ENCODE data around the gene SLC35A2.

The SLC35A2 gene

DNA sequence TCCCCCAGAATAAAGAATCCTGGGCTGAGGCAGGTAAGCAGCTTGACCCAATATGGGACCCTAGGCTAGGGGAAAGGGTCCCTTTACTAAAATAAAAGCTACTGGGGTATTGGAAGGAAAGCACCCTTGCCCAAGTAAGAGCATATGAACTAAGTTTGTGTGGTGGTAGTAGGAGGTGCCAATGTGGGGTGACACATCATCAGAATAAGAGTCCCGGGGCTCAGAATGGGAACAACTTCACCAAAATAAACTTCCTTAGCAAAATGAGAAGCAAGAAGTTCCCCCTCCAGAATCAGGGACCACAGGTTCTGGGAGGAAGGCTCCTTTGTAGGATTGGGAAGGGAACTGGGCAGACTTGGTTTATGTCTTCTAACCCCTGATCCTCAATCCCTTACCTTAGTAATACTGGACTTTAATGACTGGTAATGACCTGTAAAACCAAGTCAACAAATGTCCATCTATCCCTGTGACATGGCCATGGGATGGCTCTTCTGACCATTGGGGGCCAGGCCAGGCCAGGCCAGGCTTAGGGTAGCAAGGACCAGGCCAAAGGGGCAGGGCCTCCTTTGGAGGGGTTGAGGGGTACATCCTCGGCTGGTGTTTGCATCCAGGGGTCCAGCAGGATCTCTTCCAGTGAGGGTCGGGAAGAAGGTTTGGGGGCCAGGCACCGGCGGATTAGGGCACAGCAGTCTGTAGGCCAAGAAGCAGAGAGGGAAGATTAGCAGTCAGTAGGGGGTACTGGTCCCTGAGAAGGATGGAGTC lies 2.3 kb upstream of the SLC35A2 start:
- TF ChIP-seq, protein P1, sequence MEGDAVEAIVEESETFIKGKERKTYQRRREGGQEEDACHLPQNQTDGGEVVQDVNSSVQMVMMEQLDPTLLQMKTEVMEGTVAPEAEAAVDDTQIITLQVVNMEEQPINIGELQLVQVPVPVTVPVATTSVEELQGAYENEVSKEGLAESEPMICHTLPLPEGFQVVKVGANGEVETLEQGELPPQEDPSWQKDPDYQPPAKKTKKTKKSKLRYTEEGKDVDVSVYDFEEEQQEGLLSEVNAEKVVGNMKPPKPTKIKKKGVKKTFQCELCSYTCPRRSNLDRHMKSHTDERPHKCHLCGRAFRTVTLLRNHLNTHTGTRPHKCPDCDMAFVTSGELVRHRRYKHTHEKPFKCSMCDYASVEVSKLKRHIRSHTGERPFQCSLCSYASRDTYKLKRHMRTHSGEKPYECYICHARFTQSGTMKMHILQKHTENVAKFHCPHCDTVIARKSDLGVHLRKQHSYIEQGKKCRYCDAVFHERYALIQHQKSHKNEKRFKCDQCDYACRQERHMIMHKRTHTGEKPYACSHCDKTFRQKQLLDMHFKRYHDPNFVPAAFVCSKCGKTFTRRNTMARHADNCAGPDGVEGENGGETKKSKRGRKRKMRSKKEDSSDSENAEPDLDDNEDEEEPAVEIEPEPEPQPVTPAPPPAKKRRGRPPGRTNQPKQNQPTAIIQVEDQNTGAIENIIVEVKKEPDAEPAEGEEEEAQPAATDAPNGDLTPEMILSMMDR (IDR thresholded peaks at IDR 0.05; ENCODE audit: low read depth, low read length, missing control alignments) = no peak
- in situ Hi-C loops (cut with HindIII; ENCODE audit: low sequenced_read_pairs) = no loop called here
- no peak for DNase-seq (ENCODE audit: low read depth)
- no peak overlapping the region for H3K4me3 ChIP-seq (ENCODE audit: low read depth, low read length)

DNA sequence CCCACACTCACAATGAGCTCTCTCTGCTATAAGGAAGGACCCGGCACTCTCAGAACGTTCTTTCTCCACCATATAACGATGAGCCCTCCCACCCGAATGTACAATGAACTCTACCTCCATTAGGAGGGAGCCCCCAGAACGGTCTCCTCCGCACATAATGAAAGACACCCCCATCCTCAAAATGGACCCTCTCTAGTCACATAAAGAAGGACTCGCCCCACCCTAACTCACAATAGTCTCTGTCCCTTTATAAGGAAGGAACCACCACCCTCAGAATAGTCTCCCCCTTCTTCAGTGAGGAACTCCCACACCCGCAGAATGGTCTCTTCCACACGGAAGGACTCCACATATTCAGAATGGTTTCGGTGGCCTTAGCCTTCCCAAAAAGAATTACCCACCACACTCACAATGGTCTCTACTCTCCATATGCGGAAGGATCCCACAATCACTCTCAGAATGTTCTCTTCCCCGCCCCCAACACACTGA lies 477 bp downstream of the SLC35A2 start:
- no peak for DNase-seq (ENCODE audit: low read depth)
- in situ Hi-C loops (cut with HindIII; ENCODE audit: low sequenced_read_pairs) = no loop called here
- peak overlapping the region; percentile 59 for H3K4me3 ChIP-seq (ENCODE audit: low read depth, low read length)
- TF ChIP-seq, protein P1 (IDR thresholded peaks at IDR 0.05; ENCODE audit: low read depth, low read length, missing control alignments) = no peak

DNA sequence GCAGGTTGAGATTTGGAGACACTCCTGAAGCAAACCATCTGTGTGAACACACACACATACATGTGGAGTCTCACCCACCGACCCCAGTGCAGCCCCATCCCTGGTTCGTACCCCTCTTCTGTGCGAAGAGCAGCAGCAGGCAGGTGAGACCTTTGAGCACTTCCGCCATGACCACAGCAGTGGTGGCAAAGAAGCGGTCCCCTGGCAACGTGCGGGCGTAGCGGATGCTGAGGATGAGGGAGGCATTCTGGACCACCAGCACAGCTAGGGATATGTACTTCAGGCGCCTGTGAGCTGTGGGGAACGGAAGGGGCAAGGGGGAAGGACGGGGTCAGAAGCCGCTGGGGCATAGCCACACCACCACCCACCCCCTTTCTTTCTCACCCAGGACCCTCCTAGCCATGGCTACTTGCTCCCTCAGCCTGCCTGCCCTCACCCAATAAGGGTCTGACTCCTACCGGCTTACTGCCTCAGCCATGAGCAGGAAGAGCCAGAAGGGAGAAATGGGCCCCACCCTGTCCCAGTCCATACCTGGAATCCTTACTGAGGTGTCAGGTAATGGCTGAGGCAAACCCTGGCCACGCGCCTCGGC lies 1.6 kb downstream of the SLC35A2 start:
- TF ChIP-seq, protein P1 (IDR thresholded peaks at IDR 0.05; ENCODE audit: low read depth, low read length, missing control alignments) = no peak
- DNase-seq (ENCODE audit: low read depth) = no peak
- H3K4me3 ChIP-seq (ENCODE audit: low read depth, low read length) = peak overlapping the region; percentile 59
- in situ Hi-C loops (cut with HindIII; ENCODE audit: low sequenced_read_pairs) = no loop called here

DNA sequence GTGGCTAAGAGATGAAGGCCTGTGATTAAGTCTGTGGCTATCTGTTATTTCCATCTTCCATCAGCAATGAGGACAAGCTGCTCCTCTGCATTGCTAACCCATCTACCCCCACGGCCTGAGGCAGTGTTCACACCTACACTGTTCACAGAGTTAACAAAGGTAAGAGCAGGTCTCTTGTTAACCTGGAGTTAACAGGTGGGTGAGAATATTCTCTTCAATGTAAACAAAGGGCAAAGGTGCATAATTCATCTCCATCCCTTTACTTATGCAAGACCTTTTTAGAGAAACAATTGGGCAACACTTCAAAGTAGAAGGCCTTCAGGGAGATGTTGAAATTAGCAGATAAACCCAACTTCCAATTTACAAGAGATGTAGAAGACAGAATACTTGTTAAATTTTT lies 2.8 kb downstream of the SLC35A2 start:
- DNase-seq (ENCODE audit: low read depth) = no peak
- in situ Hi-C loops (cut with HindIII; ENCODE audit: low sequenced_read_pairs) = no loop called here
- TF ChIP-seq, protein P1 (IDR thresholded peaks at IDR 0.05; ENCODE audit: low read depth, low read length, missing control alignments) = no peak
- H3K4me3 ChIP-seq (ENCODE audit: low read depth, low read length) = no peak overlapping the region

DNA sequence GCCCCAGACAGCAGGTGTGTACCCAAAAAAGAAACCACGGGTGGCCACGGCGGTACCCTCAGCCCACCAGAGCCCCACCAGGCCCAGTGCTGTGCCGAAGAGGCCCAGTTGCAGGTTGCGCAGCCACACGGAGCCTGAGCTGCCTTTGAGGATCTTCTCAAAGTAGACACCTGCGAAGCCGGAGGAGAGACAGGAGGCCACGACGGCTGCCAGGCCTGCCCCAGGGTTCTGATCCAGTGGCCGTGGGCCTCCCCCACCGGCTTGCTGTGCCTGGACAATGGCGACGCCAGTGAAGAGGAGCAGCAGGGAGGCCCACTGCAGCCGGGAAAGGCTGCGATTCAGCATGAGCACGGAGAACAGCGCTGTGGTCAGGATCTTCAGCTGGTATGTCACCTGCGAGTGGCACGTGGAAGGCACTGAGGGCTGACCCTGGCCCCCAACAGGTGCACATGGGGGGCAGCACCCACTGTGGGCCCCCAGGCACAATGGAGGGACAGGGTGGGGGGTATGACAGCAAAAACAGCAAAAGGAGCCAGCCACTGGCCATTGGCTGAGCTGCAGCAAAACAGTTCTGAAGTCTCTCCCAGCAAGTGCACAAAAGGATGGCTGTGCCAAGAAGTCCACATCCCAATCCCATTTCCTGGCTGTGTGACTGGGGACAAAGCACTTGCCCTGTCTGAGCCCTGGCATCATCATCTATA lies 6.2 kb downstream of the SLC35A2 start:
- H3K4me3 ChIP-seq (ENCODE audit: low read depth, low read length) = no peak overlapping the region
- in situ Hi-C loops (cut with HindIII; ENCODE audit: low sequenced_read_pairs) = no loop called here
- TF ChIP-seq, protein P1 (IDR thresholded peaks at IDR 0.05; ENCODE audit: low read depth, low read length, missing control alignments) = no peak
- DNase-seq (ENCODE audit: low read depth) = no peak

DNA sequence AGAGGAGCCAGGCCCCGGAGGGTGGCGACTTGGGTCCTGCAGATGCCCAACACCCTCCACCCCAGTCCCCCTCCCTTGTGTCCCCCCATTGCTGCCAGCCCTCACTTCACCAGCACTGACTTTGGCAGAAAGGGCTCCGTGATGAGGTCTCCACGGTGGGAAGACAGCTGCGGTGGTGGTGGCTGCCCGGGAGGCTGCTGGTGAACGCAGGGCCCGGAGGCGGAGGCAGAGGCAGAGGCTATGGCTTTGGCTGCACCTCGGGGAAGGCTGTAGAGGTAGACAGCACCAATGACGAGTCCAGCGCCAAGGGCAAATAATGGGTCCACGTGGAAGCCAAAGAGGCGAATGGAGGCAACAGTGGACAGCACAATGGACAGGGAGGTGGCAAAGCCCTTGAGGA lies 6.8 kb downstream of the SLC35A2 start:
- TF ChIP-seq, protein P1 (IDR thresholded peaks at IDR 0.05; ENCODE audit: low read depth, low read length, missing control alignments) = no peak
- DNase-seq (ENCODE audit: low read depth) = no peak
- no peak overlapping the region for H3K4me3 ChIP-seq (ENCODE audit: low read depth, low read length)
- in situ Hi-C loops (cut with HindIII; ENCODE audit: low sequenced_read_pairs) = no loop called here

Data from astrocyte of the cerebellum (primary cell).